Urinary bladder (tissue), 4 donors: ENCODE results near the gene EML6. TPM values are rescaled to one million over a fixed set of nuclear protein-coding genes. Genes with fewer than 3 reads are reported as not detected.

Experiments
- DNase-seq: peaks from one replicate; pipeline ENCODE4 v3.0.0-alpha.2; 2015; ENCODE audit errors: extremely low spot score
- H3K27ac ChIP-seq: one replicate; pipeline ENCODE4 v1.5.1; 2013; ENCODE audit warnings: low read depth, mild to moderate bottlenecking, moderate library complexity
- H3K36me3 ChIP-seq: one replicate; pipeline ENCODE4 v1.6.1; 2013; ENCODE audit warnings: mild to moderate bottlenecking, moderate library complexity; ENCODE audit not compliant: insufficient read depth
- H3K4me1 ChIP-seq: one replicate; pipeline ENCODE4 v1.6.1; 2013; ENCODE audit warnings: mild to moderate bottlenecking, moderate library complexity; ENCODE audit not compliant: insufficient read depth
- H3K4me3 ChIP-seq: one replicate; pipeline ENCODE4 v1.5.1; 2013; ENCODE audit warnings: low read depth, low read length
- WGBS: extraction: QIAGEN DNeasy Blood & Tissue Kit; methylation state at CpG from one replicate; pipeline ENCODE4 v1.1.7; 2013; 5-methylcytosine and 5-hydroxymethylcytosine counted together
- polyA plus RNA-seq: library from polyadenylated mRNA; stranded (reverse); fragments of 200-250 nt; gene quantifications from one replicate; pipeline ENCODE4 v1.2.3, GENCODE V29; 2013
- total RNA-seq: library from RNA; depleted of rRNA; stranded (reverse); fragments of >200 nt; gene quantifications from one replicate; pipeline ENCODE4 v1.2.3, GENCODE V29; 2014
- donor health status: healthy with polysubstance abuse.
- donor health status: healthy.

The EML6 gene
- total and polyA plus RNA-seq, 2 donors = 1.4 to 3.9 TPM

DNA sequence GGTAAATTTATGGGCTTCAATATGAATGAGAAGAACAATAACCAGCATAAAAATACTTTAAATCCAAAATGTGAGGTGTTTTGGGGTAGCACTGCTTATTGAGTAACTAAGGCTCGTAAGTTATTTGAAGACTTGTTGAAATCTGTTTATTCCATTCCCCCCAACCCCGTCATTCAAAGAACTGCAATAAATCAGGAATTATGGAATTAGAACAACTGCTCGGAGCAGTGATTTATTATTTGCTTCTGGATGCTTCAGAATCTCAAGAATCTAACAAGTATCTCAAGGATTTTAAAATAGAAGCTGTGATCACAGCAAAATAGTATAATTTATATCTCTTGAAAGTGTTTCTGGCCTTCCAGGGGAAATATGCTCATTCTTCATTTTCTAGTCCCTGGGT, 86.8 kb downstream of the EML6 start:
- no peak for DNase-seq
- Histone ChIP-seq H3K36me3 (no peaks in the 10 kb centered on the region), H3K4me3 (no peak overlapping the region), H3K4me1 (peaks cover 1% of the 10 kb centered on the region), H3K27ac (no peak overlapping the region)
- whole genome bisulfite sequencing = 71% methylated on average over 3 of the region's 3 CpGs

DNA sequence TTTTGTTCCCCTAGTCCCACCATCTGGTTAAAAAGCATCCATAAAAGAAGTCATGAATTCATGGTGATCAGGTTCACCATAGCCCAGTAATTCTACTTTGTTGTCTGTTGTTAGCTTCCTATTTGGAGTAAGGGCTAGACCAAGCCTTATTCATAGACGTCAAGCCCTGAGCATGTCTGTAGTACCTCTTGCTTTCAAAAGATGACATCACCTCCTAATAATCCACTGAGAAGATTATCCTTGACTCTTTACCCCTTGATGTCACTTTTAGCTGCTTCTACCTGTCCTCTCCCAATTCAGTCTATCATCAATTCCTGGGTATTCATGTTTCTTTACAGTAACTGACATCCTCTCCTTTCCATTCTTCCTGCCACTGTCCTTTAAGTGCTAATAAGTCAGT, 90.1 kb downstream of the EML6 start:
- Histone ChIP-seq H3K36me3 (no peaks in the 10 kb centered on the region), H3K4me3 (no peak overlapping the region), H3K4me1 (peaks cover 1% of the 10 kb centered on the region), H3K27ac (no peak overlapping the region)
- DNase-seq = no peak
- 75% methylated on average over 1 of the region's 1 CpG for WGBS

DNA sequence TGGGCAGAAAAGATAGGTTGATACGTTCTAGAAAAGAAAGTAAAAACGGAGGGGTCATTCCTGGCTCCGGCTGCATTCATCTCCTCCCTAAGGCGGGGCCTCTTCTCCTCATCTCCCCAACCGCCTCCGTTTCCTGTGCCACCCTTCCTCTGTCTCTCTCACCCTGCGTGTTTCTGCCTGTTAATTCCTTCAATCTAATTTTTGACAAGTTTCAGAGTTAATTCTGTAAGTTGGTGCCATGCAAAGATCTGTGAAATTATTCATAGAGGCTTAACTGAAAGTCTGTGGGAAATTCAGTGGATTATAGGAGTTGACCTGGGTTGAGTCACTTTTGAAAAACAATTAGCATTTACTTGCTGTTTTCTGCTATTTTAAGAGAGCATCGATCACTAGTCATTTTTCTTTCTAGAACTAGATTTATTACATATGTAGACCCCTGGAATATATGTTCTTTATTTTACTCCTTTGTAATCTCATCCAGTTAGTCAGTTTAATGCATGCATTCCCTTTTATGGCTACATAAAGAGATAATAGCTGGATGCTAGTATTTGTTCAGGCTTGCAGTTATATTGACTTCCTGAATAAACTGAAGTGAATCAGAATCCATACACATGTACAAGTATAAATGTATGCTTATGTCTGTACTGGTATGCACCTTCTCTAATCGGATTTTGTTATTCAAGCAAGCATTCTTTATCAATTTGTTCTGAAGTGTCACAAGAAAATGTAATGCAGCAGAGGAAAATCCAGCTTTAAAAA, 91.1 kb downstream of the EML6 start:
- no peak overlapping the region for H3K4me3 ChIP-seq
- WGBS = 66% methylated on average over 9 of the region's 9 CpGs
- DNase-seq = no peak
- H3K36me3 ChIP-seq = no peaks in the 10 kb centered on the region
- H3K27ac ChIP-seq = no peak overlapping the region
- H3K4me1 ChIP-seq = peaks cover 1% of the 10 kb centered on the region

DNA sequence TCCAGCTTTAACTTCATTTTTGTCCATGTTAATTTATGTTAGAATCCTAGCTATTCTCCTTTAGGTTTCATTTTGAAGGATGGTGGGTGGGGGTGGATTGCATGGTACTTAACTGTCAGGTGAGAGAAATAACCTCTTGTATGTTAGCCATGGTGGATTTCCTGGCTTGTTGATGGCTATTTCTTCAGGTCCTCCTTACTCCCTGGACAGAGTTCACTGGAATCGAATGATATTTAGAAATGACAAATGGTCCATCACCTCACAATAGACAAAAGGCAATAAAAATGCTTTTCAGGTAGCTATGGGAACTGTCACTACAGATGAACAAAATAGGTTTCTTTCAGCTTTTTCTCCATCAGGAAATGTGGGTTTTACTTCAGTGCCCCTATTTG, 91.7 kb downstream of the EML6 start:
- Histone ChIP-seq H3K4me1 (peaks cover 1% of the 10 kb centered on the region), H3K36me3 (no peaks in the 10 kb centered on the region)
- WGBS = 78% methylated on average over 1 of the region's 1 CpG

DNA sequence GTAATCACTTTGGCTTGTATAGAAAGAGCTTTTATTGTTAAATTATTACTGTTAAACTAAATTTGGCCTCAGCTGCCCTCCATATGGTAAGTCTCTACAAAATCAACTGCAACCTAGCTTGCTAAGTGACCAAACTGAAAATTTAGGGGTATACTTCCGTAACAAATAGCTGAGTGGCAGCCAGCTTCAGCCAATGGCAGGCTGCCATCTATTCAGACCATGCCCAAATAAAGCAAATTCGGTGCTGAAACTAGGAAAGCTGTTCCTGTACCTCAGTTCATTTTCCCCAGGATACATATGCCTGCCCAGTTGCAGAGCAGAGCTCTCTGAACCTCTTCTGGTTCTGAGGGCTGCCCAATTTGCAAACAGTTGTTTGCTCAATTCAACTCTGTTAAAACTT, 94.8 kb downstream of the EML6 start:
- Histone ChIP-seq H3K4me3 (no peak overlapping the region), H3K4me1 (no peaks in the 10 kb centered on the region), H3K27ac (no peak overlapping the region), H3K36me3 (no peaks in the 10 kb centered on the region)
- no peak for DNase-seq
- WGBS = 79% methylated on average over 2 of the region's 2 CpGs

More for the DNA sequence above, 91.7 kb downstream of the EML6 start:
- DNase-seq = no peak
- Histone ChIP-seq H3K27ac (no peak overlapping the region), H3K4me3 (no peak overlapping the region)

DNA sequence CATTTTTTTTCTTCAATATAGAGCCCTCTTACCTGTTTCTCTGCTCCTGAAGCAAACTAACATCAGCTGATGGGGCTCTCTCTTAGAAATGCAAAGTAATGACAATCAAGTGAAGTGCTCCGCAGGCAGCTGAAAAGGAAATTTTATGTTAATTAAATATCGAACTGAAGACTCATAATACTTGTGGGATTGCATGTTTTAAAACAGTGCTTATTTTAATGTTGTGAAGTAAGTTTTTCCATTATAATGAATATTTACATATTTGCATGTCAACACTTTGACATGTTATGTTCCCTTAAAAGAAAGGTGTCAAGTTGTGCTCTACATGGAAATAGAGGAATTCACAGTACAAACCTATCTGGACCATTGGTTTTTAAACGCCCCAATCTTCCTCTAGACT, 97.1 kb downstream of the EML6 start:
- no peak overlapping the region for H3K27ac ChIP-seq
- no peak for DNase-seq
- H3K36me3 ChIP-seq = no peaks in the 10 kb centered on the region
- no peak overlapping the region for H3K4me3 ChIP-seq
- no peaks in the 10 kb centered on the region for H3K4me1 ChIP-seq
- 68% methylated on average over 3 of the region's 3 CpGs for WGBS

DNA sequence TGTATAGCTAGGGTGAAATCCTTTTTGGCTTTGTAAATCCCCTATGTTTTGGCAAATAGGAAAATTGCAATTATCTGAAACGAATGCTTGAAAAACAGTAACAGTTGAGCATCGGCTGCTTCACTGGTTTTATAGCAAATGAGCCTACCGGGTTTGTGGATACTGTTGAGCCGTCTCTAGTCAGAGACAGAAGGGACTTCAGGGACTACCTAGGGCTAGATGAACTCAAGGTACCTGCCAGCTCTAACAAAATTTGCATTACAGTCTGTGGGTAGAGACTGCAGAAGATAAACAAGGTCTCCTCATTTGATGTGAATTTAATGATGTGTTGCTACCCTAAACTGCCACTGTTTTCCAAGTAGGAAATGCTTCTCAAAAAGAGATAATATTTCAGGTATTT, 101.1 kb downstream of the EML6 start:
- no peak for DNase-seq
- H3K27ac ChIP-seq = no peak overlapping the region
- no peaks in the 10 kb centered on the region for H3K36me3 ChIP-seq
- H3K4me3 ChIP-seq = no peak overlapping the region
- H3K4me1 ChIP-seq = no peaks in the 10 kb centered on the region
- WGBS = 75% methylated on average over 4 of the region's 4 CpGs

DNA sequence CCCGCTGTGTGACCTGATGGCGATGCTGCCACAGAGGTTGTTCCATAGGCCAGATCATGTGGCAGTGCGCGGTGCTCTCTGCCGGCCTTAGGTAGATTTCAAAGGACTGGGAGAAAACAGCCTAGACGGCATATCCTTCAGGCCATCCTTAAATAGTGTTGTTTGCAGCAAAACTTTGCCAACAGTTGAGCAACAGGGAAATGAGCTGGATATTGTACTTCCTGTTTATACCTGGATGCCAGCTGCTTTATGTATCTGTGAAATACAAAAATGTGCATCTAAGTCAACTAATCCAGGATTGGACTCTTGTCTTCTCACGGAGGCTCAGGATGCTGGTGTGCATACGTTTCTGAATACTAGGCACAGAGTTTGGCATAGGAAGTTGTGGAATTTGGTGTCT, 107.1 kb downstream of the EML6 start:
- no peak overlapping the region for H3K27ac ChIP-seq
- no peaks in the 10 kb centered on the region for H3K36me3 ChIP-seq
- 77% methylated on average over 8 of the region's 8 CpGs for WGBS
- DNase-seq = no peak
- no peak overlapping the region for H3K4me3 ChIP-seq
- H3K4me1 ChIP-seq = no peaks in the 10 kb centered on the region

DNA sequence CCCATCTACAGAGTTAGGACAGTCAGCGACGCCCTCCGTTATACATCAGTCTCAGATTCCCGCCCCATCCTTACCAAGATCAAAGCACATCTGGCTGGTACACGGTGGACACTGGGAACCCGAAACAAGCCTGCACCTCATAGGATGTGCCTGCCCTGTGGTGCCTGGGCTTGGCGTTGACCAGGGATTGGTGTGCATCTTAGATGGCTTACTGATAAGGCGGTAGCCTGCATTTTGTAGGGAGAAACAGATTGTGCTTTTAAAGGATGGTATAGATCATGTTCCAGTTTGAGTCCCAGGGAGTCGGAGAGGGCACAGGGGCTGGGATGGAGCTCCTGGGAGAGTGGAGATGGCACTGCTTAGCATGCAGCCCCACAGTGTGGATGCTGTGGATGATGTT, 108.0 kb downstream of the EML6 start:
- DNase-seq = no peak
- Histone ChIP-seq H3K27ac (no peak overlapping the region), H3K36me3 (no peaks in the 10 kb centered on the region), H3K4me1 (no peaks in the 10 kb centered on the region), H3K4me3 (no peak overlapping the region)
- WGBS = 93% methylated on average over 9 of the region's 9 CpGs

DNA sequence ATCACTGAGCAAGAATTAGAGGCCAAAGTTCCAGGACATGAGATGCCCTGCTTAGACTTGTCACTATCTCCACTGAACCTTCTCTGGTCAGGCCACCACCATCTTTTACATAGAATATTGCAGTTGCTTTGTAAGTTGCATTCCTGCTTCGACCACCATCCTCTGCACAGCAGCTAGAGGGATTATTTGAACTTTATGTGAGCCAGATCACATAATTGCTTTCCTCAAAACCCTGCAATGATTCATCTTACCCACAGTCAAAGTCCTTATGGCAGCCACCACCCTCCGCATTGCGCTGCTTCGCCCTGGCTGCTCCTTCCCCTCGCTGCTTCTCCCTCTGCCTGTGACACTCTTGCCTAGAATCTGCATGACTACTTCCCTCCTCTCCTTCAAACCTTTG, 111.3 kb downstream of the EML6 start:
- DNase-seq = no peak
- no peaks in the 10 kb centered on the region for H3K4me1 ChIP-seq
- H3K4me3 ChIP-seq = no peak overlapping the region
- WGBS = 91% methylated on average over 5 of the region's 5 CpGs
- H3K36me3 ChIP-seq = no peaks in the 10 kb centered on the region
- H3K27ac ChIP-seq = no peak overlapping the region

DNA sequence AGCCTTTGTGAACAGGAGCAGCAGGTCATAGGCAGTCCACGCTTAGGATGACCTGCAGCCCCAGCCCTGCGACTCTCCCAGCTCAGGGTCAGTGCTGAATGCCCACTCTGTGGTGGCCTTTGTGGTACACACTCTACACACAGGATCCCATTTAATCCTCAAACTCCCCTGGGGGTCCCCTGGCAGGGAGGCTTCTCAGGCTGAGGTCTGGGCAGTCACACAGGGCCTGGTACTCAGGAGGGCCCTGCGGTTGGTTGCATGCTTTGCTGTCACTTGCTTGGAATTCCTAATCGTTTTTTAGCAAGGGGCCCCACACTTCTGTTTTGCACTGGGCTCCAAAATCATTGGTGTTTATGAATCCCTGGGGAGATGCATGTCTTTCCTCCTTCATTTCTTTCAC, 113.0 kb downstream of the EML6 start:
- no peaks in the 10 kb centered on the region for H3K36me3 ChIP-seq
- 75% methylated on average over 4 of the region's 4 CpGs for WGBS
- H3K27ac ChIP-seq = no peak overlapping the region
- H3K4me3 ChIP-seq = no peak overlapping the region
- no peak for DNase-seq
- H3K4me1 ChIP-seq = no peaks in the 10 kb centered on the region

DNA sequence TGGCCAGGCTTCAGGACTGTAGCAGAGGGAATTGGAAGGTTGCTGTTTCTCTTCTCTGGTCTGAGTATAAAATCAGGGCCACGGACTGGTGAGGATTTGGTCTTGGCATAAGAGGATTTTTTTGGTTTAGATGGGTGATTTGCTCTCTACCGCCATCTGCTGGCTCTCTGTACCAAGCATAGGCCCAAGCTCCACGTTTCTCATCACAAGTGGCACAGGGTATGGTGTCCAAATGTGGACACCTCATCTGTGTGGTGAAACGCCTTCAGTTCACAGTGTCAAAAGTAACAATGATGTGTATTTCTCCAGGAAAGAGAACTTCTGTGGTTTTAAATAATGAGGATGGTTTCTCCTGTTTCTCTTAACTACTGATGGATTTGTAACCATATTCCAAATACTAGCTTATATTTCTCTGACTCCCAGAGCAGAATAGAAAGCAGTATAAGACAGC, 115.1 kb downstream of the EML6 start:
- no peak overlapping the region for H3K4me3 ChIP-seq
- no peaks in the 10 kb centered on the region for H3K36me3 ChIP-seq
- DNase-seq = no peak
- H3K4me1 ChIP-seq = no peaks in the 10 kb centered on the region
- H3K27ac ChIP-seq = no peak overlapping the region
- WGBS = 9% methylated on average over 4 of the region's 4 CpGs

DNA sequence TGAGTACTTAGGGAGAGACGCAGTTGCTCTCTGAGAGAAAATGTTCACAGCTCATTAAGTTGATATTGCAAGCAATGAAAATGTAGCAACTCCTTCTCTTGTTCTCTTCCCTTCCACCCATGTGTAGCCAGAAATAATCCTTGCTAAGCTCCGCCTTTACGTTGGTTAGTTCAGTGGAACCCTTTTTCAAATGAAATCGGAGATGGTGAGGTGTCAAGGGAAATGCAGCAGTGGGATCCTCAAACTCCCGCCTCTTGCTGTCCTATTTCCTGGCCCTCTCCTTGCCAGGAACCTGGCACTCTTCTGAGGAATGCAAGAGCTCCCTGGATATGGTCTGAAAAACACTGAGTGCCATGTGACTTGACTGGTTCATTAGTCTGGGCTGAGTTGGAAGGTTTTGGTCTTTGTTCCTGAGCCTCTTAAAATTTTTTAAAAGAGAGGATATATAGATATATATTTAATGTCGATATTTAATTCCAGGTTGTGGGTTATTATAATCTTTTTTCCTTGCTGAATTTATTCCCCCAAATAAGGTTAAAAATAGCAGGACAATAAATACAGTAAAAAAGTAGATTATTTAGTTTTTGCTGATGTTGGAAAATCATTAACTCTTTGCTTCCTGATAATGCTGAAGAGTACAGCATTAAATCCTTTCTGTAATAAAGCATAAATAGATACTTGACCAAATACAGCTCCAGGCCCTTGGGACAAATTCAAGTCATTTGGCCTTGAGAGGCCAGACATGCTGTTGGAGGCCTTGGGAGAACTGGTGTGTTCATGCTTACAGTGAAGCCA, 116.2 kb downstream of the EML6 start:
- DNase-seq = no peak
- Histone ChIP-seq H3K36me3 (no peaks in the 10 kb centered on the region), H3K4me3 (no peak overlapping the region), H3K4me1 (no peaks in the 10 kb centered on the region), H3K27ac (no peak overlapping the region)
- WGBS = 86% methylated on average over 6 of the region's 6 CpGs
